B cell (primary cell): ENCODE measurements around the gene SLC51B. TPM values are rescaled to one million over a fixed set of nuclear protein-coding genes. Genes with fewer than 3 reads are reported as not detected.

Source experiments
- ATAC-seq: fragments of 200-7000 bp; cut with Tn5 transposase; one replicate; pipeline ENCODE4 v1.10.0; 2021; ENCODE audit warnings: low read depth, mild to moderate bottlenecking, moderate number of reproducible peaks, moderate library complexity
- CTCF ChIA-PET: fragments of 350-600 bp; sonication (Branson Sonifier 250); formaldehyde crosslinking; loops from one replicate; lab custom pipeline; 2021; ENCODE audit warnings: antibody characterized with exemption, inconsistent platforms; lab: Charles Lee
- POLR2A ChIA-PET: fragments of 350-600 bp; sonication (Branson Sonifier 250); formaldehyde crosslinking; loops from one replicate; lab custom pipeline; 2021; ENCODE audit warnings: antibody characterized with exemption; lab: Charles Lee
- DNase-seq: peaks from one replicate; pipeline ENCODE4 v3.0.0; 2013
- H2AFZ ChIP-seq: 2 replicates; pipeline ENCODE4 v1.6.1; 2012; ENCODE audit warnings: mild to moderate bottlenecking, low read depth, low read length; ENCODE audit not compliant: insufficient read depth, poor library complexity, severe bottlenecking
- H3K27ac ChIP-seq, 2 donors: 1 replicate in 1 of 2; 2 replicates in 1 of 2; pipeline ENCODE4 v1.5.1; 2012 to 2013; ENCODE audit warnings: low read length in 2 of 2, mild to moderate bottlenecking in 2 of 2, moderate library complexity in 1 of 2
- H3K27me3 ChIP-seq, 4 experiments: fragments of 200-600 bp in 1 of 4; sonication (generic) in 1 of 4; replicated peaks in 1 of 4; 1 replicate in 2 of 4; 2 replicates in 2 of 4; pipeline versions ENCODE4 v1.6.1 to v1.7.0; 2013 to 2016; ENCODE audit warnings: low read length in 3 of 4, mild to moderate bottlenecking in 2 of 4, mixed read lengths in 1 of 4, moderate library complexity in 1 of 4; ENCODE audit not compliant: insufficient read depth in 4 of 4, control insufficient read depth in 3 of 4; ENCODE audit errors: control extremely low read depth in 1 of 4
- H3K36me3 ChIP-seq, 2 experiments: replicated peaks in 1 of 2; 1 replicate in 1 of 2; 2 replicates in 1 of 2; pipeline versions ENCODE4 v1.6.1 to v1.7.1; 2013; ENCODE audit warnings: low read length in 1 of 2; ENCODE audit not compliant: insufficient read depth in 2 of 2, control insufficient read depth in 1 of 2; ENCODE audit errors: control extremely low read depth in 1 of 2, extremely low read depth in 1 of 2
- H3K4me1 ChIP-seq, 2 donors: fragments of 200-600 bp in 1 of 2; sonication (generic) in 1 of 2; 1 replicate in 1 of 2; 2 replicates in 1 of 2; pipeline versions ENCODE4 v1.5.1 to v1.6.1; 2013 to 2017; ENCODE audit warnings: low read length in 2 of 2; ENCODE audit not compliant: control insufficient read depth in 2 of 2, insufficient read depth in 2 of 2
- H3K4me2 ChIP-seq: replicated peaks from 2 replicates; pipeline ENCODE3; 2012; ENCODE audit warnings: mild to moderate bottlenecking, low read depth, low read length; ENCODE audit not compliant: poor library complexity, severe bottlenecking
- H3K4me3 ChIP-seq, 5 experiments: fragments of 200-600 bp in 1 of 5; sonication (generic) in 1 of 5; 1 replicate in 3 of 5; 2 replicates in 2 of 5; pipeline versions ENCODE4 v1.5.1 to v1.7.0; 2011 to 2016; ENCODE audit warnings: low read length in 4 of 5, mild to moderate bottlenecking in 4 of 5, low read depth in 2 of 5, control low read depth in 1 of 5, moderate library complexity in 1 of 5; ENCODE audit not compliant: insufficient read depth in 1 of 5; ENCODE audit errors: control extremely low read depth in 1 of 5, extremely low read depth in 1 of 5
- H3K79me2 ChIP-seq: fragments of 200-600 bp; sonication (generic); one replicate; pipeline ENCODE4 v1.6.0; 2016; ENCODE audit warnings: low read length; ENCODE audit not compliant: control insufficient read depth, insufficient read depth
- H3K9ac ChIP-seq: fragments of 200-600 bp; sonication (generic); 2 replicates; pipeline ENCODE4 v1.6.1; 2017; ENCODE audit warnings: mild to moderate bottlenecking, low read length, moderate library complexity
- H3K9me3 ChIP-seq, 3 donors: one replicate each; pipeline versions ENCODE4 v1.6.1 to v1.7.1; 2013; ENCODE audit warnings: low read length in 2 of 3; ENCODE audit not compliant: control insufficient read depth in 2 of 3, insufficient read depth in 1 of 3; ENCODE audit errors: control extremely low read depth in 1 of 3
- H4K20me1 ChIP-seq: 2 replicates; pipeline ENCODE4 v1.6.0; 2012; ENCODE audit warnings: mild to moderate bottlenecking, low read length; ENCODE audit not compliant: insufficient read depth, control insufficient read depth, poor library complexity, severe bottlenecking
- H3K27ac Mint-ChIP-seq: one replicate; pipeline ENCODE4 v1.8.0; 2021; ENCODE audit warnings: mixed read lengths
- H3K27me3 Mint-ChIP-seq: one replicate; pipeline ENCODE4 v1.8.0; 2021; ENCODE audit warnings: mixed read lengths
- H3K4me1 Mint-ChIP-seq: one replicate; pipeline ENCODE4 v1.8.0; 2021; ENCODE audit warnings: mixed read lengths
- H3K4me3 Mint-ChIP-seq: one replicate; pipeline ENCODE4 v1.8.0; 2021; ENCODE audit warnings: mixed read lengths
- H3K9me3 Mint-ChIP-seq: one replicate; pipeline ENCODE4 v1.8.0; 2022; ENCODE audit warnings: mixed read lengths; ENCODE audit not compliant: insufficient read depth
- CTCF ChIP-seq: fragments of 200-600 bp; IDR thresholded peaks from one replicate; pipeline ENCODE4 v1.8.0; 2022; ENCODE audit warnings: antibody characterized with exemption, mild to moderate bottlenecking
- EZH2 ChIP-seq: IDR thresholded peaks from 2 replicates; pipeline ENCODE4 v1.6.1; 2012; ENCODE audit warnings: borderline replicate concordance, low read depth, mild to moderate bottlenecking, moderate library complexity, low read length; ENCODE audit not compliant: insufficient read depth, poor library complexity, severe bottlenecking
- WGBS: methylation state at CpG from one replicate; pipeline ENCODE4 v1.1.5; 2013; ENCODE audit warnings: missing lambda C conversion rate; ENCODE audit not compliant: insufficient coverage; 5-methylcytosine and 5-hydroxymethylcytosine counted together
- intact Hi-C: fragments of 100-400 bp; cut with micrococcal nuclease; formaldehyde crosslinking; loops from one replicate; pipeline ENCODE4 v1.10.0; 2022
- polyA plus RNA-seq: library from polyadenylated mRNA; depleted of rRNA; stranded (reverse); fragments of >200 nt; gene quantifications from 2 replicates; pipeline ENCODE4 v1.2.3, GENCODE V29; 2012
- total RNA-seq, 2 donors: library from RNA; stranded (reverse); fragments of 120-200 nt in 1 of 2; gene quantifications; 1 replicate in 1 of 2; 2 replicates in 1 of 2; pipeline versions ENCODE4 v1.2.3 to v1.2.4, GENCODE V29; 2013 to 2022

SLC51B gene
- total and polyA plus RNA-seq, 2 donors (not counting 1 experiment from before 2014, with no cell fraction given): not detected

- Histone ChIP-seq H3K4me1 (no peaks in the 10 kb centered on the region), H3K79me2 (no peaks in the 10 kb centered on the region), H3K9me3 (peaks cover 0 to 4% (median 0%) of the 10 kb centered on the region in 3 donors), H3K27me3 (peaks cover 0 to 2% (median under 1%) of the 10 kb centered on the region in 4 experiments), H3K4me2 (no peak overlapping the region), H3K9ac (no peak overlapping the region), H2AFZ (no peak overlapping the region), H3K4me3 (no peak overlapping the region), H3K27ac (no peak overlapping the region), H3K36me3 (no peaks in the 10 kb centered on the region), H4K20me1 (no peaks in the 10 kb centered on the region)
- WGBS: 70% methylated on average over 3 of the region's 4 CpGs
- ATAC-seq (no peak), DNase-seq (no peak)
- Mint-ChIP-seq H3K9me3 (no peaks in the 10 kb centered on the region), H3K27me3 (peaks cover 4% of the 10 kb centered on the region), H3K4me1 (no peaks in the 10 kb centered on the region), H3K4me3 (no peak overlapping the region), H3K27ac (no peak overlapping the region)
- intact Hi-C loops: no loop called here
- ChIA-PET POLR2A (no interaction called here), CTCF (no interaction called here)
- TF ChIP-seq CTCF (no peak), EZH2 (no peak)
Measured at GRCh38 chr15:65059931-65060596, 14.9 kb downstream of the SLC51B start.

GRCh38 chr15:65060641-65061397, 15.6 kb downstream of the SLC51B start:
- peaks cover 11% of the 10 kb centered on the region for H3K27me3 Mint-ChIP-seq
- WGBS: 95% methylated on average over 5 of the region's 6 CpGs
- Histone ChIP-seq H3K27ac (no peak overlapping the region), H3K27me3 (peaks cover 0 to 8% (median 2%) of the 10 kb centered on the region in 4 experiments), H3K9me3 (peaks cover 0 to 4% (median 0%) of the 10 kb centered on the region in 3 donors), H3K36me3 (no peaks in the 10 kb centered on the region), H4K20me1 (no peaks in the 10 kb centered on the region), H3K4me3 (no peak overlapping the region), H2AFZ (no peak overlapping the region), H3K4me1 (no peaks in the 10 kb centered on the region), H3K79me2 (no peaks in the 10 kb centered on the region), H3K4me2 (no peak overlapping the region), H3K9ac (no peak overlapping the region)
- CTCF ChIA-PET: no interaction called here
- POLR2A ChIA-PET: no interaction called here
- intact Hi-C loops: no loop called here
- DNase-seq (no peak), ATAC-seq (no peak)
- no peaks in the 10 kb centered on the region for H3K9me3 Mint-ChIP-seq
- no peak overlapping the region for H3K4me3 Mint-ChIP-seq
- H3K4me1 Mint-ChIP-seq: no peaks in the 10 kb centered on the region
- no peak overlapping the region for H3K27ac Mint-ChIP-seq
- TF ChIP-seq EZH2 (no peak), CTCF (no peak)
